ENCODE data around the gene ZNF324. TPM values are rescaled to one million over a fixed set of nuclear protein-coding genes. Genes with fewer than 3 reads are reported as not detected.

Gene ZNF324
- total and polyA plus RNA-seq, 2 of the 13 experiments (the other 11 are each of a cell fraction or from before 2014, with no cell fraction given), result 1.1 to 4.7 TPM

- TF ChIP-seq, protein P1, sequence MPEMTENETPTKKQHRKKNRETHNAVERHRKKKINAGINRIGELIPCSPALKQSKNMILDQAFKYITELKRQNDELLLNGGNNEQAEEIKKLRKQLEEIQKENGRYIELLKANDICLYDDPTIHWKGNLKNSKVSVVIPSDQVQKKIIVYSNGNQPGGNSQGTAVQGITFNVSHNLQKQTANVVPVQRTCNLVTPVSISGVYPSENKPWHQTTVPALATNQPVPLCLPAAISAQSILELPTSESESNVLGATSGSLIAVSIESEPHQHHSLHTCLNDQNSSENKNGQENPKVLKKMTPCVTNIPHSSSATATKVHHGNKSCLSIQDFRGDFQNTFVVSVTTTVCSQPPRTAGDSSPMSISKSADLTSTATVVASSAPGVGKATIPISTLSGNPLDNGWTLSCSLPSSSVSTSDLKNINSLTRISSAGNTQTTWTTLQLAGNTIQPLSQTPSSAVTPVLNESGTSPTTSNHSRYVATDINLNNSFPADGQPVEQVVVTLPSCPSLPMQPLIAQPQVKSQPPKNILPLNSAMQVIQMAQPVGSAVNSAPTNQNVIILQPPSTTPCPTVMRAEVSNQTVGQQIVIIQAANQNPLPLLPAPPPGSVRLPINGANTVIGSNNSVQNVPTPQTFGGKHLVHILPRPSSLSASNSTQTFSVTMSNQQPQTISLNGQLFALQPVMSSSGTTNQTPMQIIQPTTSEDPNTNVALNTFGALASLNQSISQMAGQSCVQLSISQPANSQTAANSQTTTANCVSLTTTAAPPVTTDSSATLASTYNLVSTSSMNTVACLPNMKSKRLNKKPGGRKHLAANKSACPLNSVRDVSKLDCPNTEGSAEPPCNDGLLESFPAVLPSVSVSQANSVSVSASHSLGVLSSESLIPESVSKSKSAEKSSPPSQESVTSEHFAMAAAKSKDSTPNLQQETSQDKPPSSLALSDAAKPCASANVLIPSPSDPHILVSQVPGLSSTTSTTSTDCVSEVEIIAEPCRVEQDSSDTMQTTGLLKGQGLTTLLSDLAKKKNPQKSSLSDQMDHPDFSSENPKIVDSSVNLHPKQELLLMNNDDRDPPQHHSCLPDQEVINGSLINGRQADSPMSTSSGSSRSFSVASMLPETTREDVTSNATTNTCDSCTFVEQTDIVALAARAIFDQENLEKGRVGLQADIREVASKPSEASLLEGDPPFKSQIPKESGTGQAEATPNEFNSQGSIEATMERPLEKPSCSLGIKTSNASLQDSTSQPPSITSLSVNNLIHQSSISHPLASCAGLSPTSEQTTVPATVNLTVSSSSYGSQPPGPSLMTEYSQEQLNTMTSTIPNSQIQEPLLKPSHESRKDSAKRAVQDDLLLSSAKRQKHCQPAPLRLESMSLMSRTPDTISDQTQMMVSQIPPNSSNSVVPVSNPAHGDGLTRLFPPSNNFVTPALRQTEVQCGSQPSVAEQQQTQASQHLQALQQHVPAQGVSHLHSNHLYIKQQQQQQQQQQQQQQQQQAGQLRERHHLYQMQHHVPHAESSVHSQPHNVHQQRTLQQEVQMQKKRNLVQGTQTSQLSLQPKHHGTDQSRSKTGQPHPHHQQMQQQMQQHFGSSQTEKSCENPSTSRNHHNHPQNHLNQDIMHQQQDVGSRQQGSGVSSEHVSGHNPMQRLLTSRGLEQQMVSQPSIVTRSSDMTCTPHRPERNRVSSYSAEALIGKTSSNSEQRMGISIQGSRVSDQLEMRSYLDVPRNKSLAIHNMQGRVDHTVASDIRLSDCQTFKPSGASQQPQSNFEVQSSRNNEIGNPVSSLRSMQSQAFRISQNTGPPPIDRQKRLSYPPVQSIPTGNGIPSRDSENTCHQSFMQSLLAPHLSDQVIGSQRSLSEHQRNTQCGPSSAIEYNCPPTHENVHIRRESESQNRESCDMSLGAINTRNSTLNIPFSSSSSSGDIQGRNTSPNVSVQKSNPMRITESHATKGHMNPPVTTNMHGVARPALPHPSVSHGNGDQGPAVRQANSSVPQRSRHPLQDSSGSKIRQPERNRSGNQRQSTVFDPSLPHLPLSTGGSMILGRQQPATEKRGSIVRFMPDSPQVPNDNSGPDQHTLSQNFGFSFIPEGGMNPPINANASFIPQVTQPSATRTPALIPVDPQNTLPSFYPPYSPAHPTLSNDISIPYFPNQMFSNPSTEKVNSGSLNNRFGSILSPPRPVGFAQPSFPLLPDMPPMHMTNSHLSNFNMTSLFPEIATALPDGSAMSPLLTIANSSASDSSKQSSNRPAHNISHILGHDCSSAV (CRISPR knock-in tag; IDR thresholded peaks at IDR 0.05; ENCODE audit: borderline replicate concordance), result peak; percentile 78; the same call in 1 of the 2 replicates
- TF ChIP-seq ZNF281 (CRISPR knock-in tag; IDR thresholded peaks at IDR 0.05; ENCODE audit: borderline replicate concordance), result peak; percentile 57; the same call in 1 of the 2 replicates
- TF ChIP-seq, protein P2, sequence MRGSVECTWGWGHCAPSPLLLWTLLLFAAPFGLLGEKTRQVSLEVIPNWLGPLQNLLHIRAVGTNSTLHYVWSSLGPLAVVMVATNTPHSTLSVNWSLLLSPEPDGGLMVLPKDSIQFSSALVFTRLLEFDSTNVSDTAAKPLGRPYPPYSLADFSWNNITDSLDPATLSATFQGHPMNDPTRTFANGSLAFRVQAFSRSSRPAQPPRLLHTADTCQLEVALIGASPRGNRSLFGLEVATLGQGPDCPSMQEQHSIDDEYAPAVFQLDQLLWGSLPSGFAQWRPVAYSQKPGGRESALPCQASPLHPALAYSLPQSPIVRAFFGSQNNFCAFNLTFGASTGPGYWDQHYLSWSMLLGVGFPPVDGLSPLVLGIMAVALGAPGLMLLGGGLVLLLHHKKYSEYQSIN (CRISPR knock-in tag; IDR thresholded peaks at IDR 0.05; ENCODE audit: borderline replicate concordance), result no peak
- TF ChIP-seq, protein P3, sequence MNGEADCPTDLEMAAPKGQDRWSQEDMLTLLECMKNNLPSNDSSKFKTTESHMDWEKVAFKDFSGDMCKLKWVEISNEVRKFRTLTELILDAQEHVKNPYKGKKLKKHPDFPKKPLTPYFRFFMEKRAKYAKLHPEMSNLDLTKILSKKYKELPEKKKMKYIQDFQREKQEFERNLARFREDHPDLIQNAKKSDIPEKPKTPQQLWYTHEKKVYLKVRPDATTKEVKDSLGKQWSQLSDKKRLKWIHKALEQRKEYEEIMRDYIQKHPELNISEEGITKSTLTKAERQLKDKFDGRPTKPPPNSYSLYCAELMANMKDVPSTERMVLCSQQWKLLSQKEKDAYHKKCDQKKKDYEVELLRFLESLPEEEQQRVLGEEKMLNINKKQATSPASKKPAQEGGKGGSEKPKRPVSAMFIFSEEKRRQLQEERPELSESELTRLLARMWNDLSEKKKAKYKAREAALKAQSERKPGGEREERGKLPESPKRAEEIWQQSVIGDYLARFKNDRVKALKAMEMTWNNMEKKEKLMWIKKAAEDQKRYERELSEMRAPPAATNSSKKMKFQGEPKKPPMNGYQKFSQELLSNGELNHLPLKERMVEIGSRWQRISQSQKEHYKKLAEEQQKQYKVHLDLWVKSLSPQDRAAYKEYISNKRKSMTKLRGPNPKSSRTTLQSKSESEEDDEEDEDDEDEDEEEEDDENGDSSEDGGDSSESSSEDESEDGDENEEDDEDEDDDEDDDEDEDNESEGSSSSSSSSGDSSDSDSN (CRISPR knock-in tag; IDR thresholded peaks at IDR 0.05), result peak; percentile 98
- TF ChIP-seq, protein P4, sequence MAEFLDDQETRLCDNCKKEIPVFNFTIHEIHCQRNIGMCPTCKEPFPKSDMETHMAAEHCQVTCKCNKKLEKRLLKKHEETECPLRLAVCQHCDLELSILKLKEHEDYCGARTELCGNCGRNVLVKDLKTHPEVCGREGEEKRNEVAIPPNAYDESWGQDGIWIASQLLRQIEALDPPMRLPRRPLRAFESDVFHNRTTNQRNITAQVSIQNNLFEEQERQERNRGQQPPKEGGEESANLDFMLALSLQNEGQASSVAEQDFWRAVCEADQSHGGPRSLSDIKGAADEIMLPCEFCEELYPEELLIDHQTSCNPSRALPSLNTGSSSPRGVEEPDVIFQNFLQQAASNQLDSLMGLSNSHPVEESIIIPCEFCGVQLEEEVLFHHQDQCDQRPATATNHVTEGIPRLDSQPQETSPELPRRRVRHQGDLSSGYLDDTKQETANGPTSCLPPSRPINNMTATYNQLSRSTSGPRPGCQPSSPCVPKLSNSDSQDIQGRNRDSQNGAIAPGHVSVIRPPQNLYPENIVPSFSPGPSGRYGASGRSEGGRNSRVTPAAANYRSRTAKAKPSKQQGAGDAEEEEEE (CRISPR knock-in tag; IDR thresholded peaks at IDR 0.05; ENCODE audit: borderline replicate concordance), result no peak; the same call in 1 of the 2 replicates
- TF ChIP-seq KDM4B (CRISPR knock-in tag; IDR thresholded peaks at IDR 0.05), result peak; percentile 91; the same call in 1 of the 2 replicates
- no peak for TF ChIP-seq ZUFSP (CRISPR knock-in tag; IDR thresholded peaks at IDR 0.05; ENCODE audit: borderline replicate concordance)
Observed at GRCh38 chr19:58519355-58520256, 52.7 kb downstream of the ZNF324 start, which contains the start of gene ZBTB45 (continued).
